Loucy (cell line): ENCODE measurements around the gene VAV2.

Experiments
- EZH2phosphoT487 ChIP-seq: fragments of 200-600 bp; IDR thresholded peaks from 2 replicates; pipeline ENCODE4 v1.6.1; 2018; ENCODE audit warnings: antibody characterized with exemption, mild to moderate bottlenecking, moderate library complexity, borderline replicate concordance
- TF ChIP-seq, protein P1 (sequence below): fragments of 200-600 bp; sonication (generic); conservative IDR thresholded peaks from 2 replicates; pipeline ENCODE4 v1.5.1; 2014; ENCODE audit warnings: mild to moderate bottlenecking, antibody characterized with exemption, low read length

DNA sequence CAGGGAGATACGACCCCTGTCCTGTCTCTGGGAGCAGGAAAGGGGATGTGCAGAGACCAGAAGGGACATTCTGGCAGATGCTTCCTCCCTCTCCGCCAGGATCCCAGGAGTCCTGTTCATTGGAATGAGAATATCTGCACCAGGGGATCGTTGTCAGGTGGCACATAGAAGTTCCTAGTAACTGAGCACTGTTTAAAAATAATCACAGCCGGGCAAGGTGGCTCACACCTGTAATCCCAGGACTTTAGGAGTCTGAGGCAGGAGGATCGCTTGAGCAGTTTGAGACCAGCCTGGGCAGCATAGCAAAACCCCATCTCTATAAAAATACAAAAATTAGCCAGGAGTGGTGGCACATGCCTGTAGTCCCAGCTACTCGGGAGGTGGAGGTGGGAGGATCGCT, 266.2 kb downstream of the VAV2 start:
- TF ChIP-seq, protein P1, sequence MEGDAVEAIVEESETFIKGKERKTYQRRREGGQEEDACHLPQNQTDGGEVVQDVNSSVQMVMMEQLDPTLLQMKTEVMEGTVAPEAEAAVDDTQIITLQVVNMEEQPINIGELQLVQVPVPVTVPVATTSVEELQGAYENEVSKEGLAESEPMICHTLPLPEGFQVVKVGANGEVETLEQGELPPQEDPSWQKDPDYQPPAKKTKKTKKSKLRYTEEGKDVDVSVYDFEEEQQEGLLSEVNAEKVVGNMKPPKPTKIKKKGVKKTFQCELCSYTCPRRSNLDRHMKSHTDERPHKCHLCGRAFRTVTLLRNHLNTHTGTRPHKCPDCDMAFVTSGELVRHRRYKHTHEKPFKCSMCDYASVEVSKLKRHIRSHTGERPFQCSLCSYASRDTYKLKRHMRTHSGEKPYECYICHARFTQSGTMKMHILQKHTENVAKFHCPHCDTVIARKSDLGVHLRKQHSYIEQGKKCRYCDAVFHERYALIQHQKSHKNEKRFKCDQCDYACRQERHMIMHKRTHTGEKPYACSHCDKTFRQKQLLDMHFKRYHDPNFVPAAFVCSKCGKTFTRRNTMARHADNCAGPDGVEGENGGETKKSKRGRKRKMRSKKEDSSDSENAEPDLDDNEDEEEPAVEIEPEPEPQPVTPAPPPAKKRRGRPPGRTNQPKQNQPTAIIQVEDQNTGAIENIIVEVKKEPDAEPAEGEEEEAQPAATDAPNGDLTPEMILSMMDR, result no peak
- TF ChIP-seq EZH2phosphoT487, result no peak
